GM12874 (cell line): ENCODE results near the gene EMILIN2.

Source experiments
- CTCF ChIP-seq: IDR thresholded peaks from 2 replicates; pipeline ENCODE4 v1.5.1; 2011; ENCODE audit warnings: low read depth, mild to moderate bottlenecking, control low read depth, low read length, moderate library complexity; ENCODE audit not compliant: insufficient read depth

Gene EMILIN2

GRCh38 chr18:2889761-2890192 lies 43.0 kb downstream of the EMILIN2 start:
- TF ChIP-seq CTCF: no peak

- no peak for TF ChIP-seq CTCF
Observed at GRCh38 chr18:2890606-2891005, 43.8 kb downstream of the EMILIN2 start.

GRCh38 chr18:2891526-2892431 lies 45.0 kb downstream of the EMILIN2 start:
- TF ChIP-seq CTCF: no peak

DNA sequence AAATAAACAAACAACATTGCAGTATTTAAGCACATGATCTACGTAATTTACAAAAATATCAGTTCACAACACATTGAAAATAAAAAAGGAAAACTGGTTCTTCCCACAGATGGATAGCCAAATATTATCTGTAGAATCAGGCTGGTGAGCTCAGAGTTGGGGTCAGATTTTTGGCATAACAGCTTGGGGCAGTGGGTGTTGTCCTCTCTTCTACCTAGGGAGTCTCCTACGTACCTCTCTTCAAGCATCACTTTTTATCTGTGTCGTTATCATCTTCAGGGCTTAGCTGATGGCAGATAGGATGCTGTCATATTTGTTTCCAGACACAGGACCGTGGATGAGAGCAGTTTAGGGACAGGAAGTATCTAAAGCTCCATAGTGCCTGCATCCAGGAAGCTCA lies 46.2 kb downstream of the EMILIN2 start:
- TF ChIP-seq CTCF: no peak

DNA sequence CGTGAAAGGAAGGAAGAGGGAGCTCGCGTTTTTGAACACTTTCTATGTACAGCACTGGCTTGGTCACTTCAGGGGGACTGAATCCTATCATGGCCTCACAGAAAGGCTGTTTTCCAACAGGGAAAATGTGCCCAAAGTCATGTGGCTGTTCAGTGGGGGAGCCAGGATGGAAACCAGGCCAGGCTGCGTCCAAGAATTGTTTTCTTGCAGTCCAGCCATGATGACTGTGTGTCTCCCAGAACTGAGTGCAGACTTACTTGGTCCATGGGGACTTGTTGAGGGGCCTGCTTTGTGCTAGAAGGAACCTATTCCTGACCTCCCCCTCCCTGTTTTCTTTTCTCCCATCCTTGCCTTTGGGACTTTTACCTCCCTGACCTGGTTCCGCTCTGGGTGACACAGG lies 46.9 kb downstream of the EMILIN2 start:
- TF ChIP-seq CTCF: no peak

DNA sequence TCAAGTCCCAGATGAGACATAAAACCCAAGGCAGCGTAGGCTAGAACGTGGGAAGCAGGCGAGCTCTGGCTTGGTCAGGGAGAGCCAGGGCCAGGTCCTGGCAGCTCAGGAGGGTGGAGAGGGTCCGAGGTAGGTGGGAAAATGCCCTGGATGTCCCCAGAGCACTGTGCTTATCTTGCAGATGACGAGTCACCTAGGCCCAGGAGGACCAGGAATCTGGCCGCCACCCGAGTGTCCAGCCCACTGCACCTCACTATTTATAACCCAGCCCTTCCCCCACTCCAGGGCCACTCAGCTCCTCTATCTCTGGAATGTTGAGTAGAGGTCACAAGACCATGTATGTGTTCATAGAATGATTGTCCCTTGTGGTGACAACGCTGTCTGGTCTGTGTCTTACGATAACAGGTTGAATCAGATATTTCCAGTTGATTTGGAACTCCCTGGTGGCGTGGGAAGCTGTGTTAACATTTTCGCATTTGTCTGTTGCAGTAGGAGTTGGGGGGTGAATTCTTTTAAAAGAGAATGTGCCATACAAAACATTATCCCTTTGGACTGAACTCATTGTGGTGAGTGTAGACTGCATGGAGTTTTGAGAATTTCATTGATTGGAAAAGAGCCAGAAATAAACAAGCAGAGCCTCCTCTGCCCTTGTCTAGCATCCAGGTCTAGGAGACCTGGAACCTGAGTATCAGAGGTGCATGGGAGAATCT lies 47.5 kb downstream of the EMILIN2 start:
- TF ChIP-seq CTCF: no peak

DNA sequence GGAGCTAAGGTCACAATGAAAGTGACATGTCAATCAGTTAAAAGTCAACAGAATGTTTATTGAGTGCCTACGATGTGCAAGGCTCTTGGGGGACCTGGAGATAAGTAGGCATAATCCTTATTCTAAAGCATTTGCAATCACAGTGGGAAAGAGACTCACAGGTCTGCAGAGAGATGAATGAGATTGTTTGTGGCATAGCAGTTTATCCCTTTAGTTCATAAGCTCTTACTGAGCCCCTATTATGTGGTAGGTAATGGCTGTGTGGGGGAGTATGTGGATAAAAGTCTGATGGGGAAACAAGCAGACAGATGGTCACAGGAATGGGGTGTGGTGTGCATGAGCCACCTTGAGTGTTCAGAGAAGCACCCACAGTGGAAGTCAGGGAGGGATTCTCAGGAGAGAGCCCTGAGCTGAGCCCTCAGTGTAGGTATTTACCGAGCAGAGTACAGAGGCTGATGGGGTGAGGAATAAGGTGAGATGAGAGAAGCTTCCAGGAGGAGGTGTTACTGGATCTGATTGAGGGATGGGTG lies 48.1 kb downstream of the EMILIN2 start:
- no peak for TF ChIP-seq CTCF
